HepG2 (cell line): ENCODE measurements around the gene TCOF1. TPM values are rescaled to one million over a fixed set of nuclear protein-coding genes. Genes with fewer than 3 reads are reported as not detected.

ENCODE experiments used
- ATAC-seq: fragments of 200-7000 bp; cut with Tn5 transposase; 3 replicates; pipeline ENCODE4 v1.9.1; 2020; ENCODE audit warnings: mild to moderate bottlenecking, moderate library complexity
- BruUV-seq: library from RNA; stranded (reverse); fragments of 400-500 nt; replicated peaks from 2 replicates; lab custom pipeline; 2021; lab: Mats Ljungman, UMichigan
- CTCF ChIA-PET: fragments of 300-600 bp; formaldehyde crosslinking; extraction: SDS; loops from one replicate; lab custom pipeline; 2021; ENCODE audit warnings: low total read pairs, inconsistent platforms, low intra/inter-chr PET ratio; lab: Yijun Ruan, JAX
- POLR2A ChIA-PET: fragments of 350-600 bp; sonication (Branson Sonifier 250); formaldehyde crosslinking; loops from one replicate; lab custom pipeline; 2020; ENCODE audit warnings: antibody characterized with exemption, inconsistent platforms; lab: Yijun Ruan, JAX
- DNase-seq: peaks from one replicate; pipeline ENCODE4 v3.0.0-alpha.2; 2015; ENCODE audit warnings: low spot score
- FAIRE-seq: peaks from 3 replicates; lab custom pipeline; 2011; peaks lifted over from hg19 to GRCh38; lab: Jason Lieb, UNC
- H2AFZ ChIP-seq: one replicate; pipeline ENCODE4 v1.6.1; 2011; ENCODE audit warnings: low read length, inconsistent platforms
- H3K27ac ChIP-seq: fragments of 300-600 bp; 3 replicates; pipeline ENCODE4 v1.8.0; 2011; ENCODE audit warnings: mixed run types, mild to moderate bottlenecking, mixed read lengths, low read length, inconsistent platforms; ENCODE audit not compliant: insufficient read depth; ENCODE audit errors: extremely low read length
- H3K27me3 ChIP-seq, 2 experiments: fragments of 200-600 bp in 1 of 2; 2 replicates in 1 of 2; 3 replicates in 1 of 2; pipeline versions ENCODE4 v1.6.0 to v1.8.0; 2011; ENCODE audit warnings: low read length in 2 of 2, mild to moderate bottlenecking in 2 of 2, moderate library complexity in 2 of 2, inconsistent platforms in 1 of 2; ENCODE audit not compliant: insufficient read depth in 2 of 2, control insufficient read depth in 1 of 2
- H3K36me3 ChIP-seq, 2 experiments: fragments of 200-600 bp in 1 of 2; replicated peaks in 1 of 2; 2 replicates in 1 of 2; 3 replicates in 1 of 2; pipeline versions ENCODE4 v1.5.1 to v1.8.0; 2011; ENCODE audit warnings: low read length in 2 of 2, inconsistent platforms in 1 of 2; ENCODE audit not compliant: insufficient read depth in 2 of 2, control insufficient read depth in 1 of 2
- H3K4me1 ChIP-seq: 2 replicates; pipeline ENCODE4 v1.5.1; 2012; ENCODE audit warnings: low read length, inconsistent platforms; ENCODE audit not compliant: insufficient read depth
- H3K4me2 ChIP-seq: 2 replicates; pipeline ENCODE4 v1.6.0; 2011; ENCODE audit warnings: low read depth, low read length, inconsistent platforms
- H3K4me3 ChIP-seq, 3 experiments: fragments of 200-600 bp in 1 of 3; sonication (generic), shearing (Covaris generic) in 1 of 3; replicated peaks in 1 of 3; 2 replicates each; pipeline ENCODE4 v1.5.1; 2011 to 2016; ENCODE audit warnings: low read length in 3 of 3, inconsistent platforms in 2 of 3, low read depth in 2 of 3, mild to moderate bottlenecking in 2 of 3, control low read depth in 1 of 3, mixed read lengths in 1 of 3; ENCODE audit not compliant: insufficient read depth in 1 of 3
- H3K79me2 ChIP-seq: one replicate; pipeline ENCODE4 v1.6.1; 2011; ENCODE audit warnings: low read length, inconsistent platforms; ENCODE audit not compliant: insufficient read depth
- H3K9ac ChIP-seq: 2 replicates; pipeline ENCODE4 v1.6.0; 2011; ENCODE audit warnings: mild to moderate bottlenecking, low read depth, low read length, inconsistent platforms; ENCODE audit not compliant: insufficient read depth
- H3K9me3 ChIP-seq: 2 replicates; pipeline ENCODE4 v1.5.1; 2012; ENCODE audit warnings: mild to moderate bottlenecking, low read length
- H4K20me1 ChIP-seq: 2 replicates; pipeline ENCODE4 v1.6.0; 2011; ENCODE audit warnings: inconsistent platforms, mild to moderate bottlenecking, low read length, moderate library complexity; ENCODE audit not compliant: insufficient read depth
- CBFB ChIP-seq: sonication (generic); formaldehyde crosslinking; IDR thresholded peaks from 2 replicates; pipeline ENCODE4 v1.4.0; 2020; ENCODE audit warnings: missing genetic modification reagents
- CREB1 ChIP-seq, 2 experiments: fragments of 450-650 bp in 1 of 2; IDR thresholded peaks; 2 replicates each; pipeline ENCODE4 v1.6.1; 2016 to 2017; ENCODE audit warnings: control low read depth in 1 of 2, mild to moderate bottlenecking in 1 of 2, missing compliant biosample characterization in 1 of 2, missing genetic modification characterization in 1 of 2
- CREM ChIP-seq, 2 experiments: sonication (generic) in 1 of 2; formaldehyde crosslinking in 1 of 2; IDR thresholded peaks; 2 replicates each; pipeline versions ENCODE4 v1.4.0 to v1.6.1; 2016 to 2020; ENCODE audit warnings: antibody characterized with exemption in 1 of 2, mild to moderate bottlenecking in 1 of 2, missing genetic modification reagents in 1 of 2
- ERF ChIP-seq: IDR thresholded peaks from 2 replicates; pipeline ENCODE4 v1.6.1; 2018; ENCODE audit warnings: missing biosample characterization, missing genetic modification reagents
- FLYWCH1 ChIP-seq: sonication (generic); formaldehyde crosslinking; IDR thresholded peaks from 2 replicates; pipeline ENCODE4 v1.8.1; 2023; ENCODE audit warnings: mild to moderate bottlenecking, missing genetic modification reagents
- HIC2 ChIP-seq: sonication (generic); formaldehyde crosslinking; IDR thresholded peaks from 2 replicates; pipeline ENCODE4 v1.9.0; 2022; ENCODE audit warnings: low read depth, missing genetic modification reagents
- ISX ChIP-seq: sonication (generic); formaldehyde crosslinking; conservative IDR thresholded peaks from 2 replicates; pipeline ENCODE4 v1.5.0; 2020; ENCODE audit warnings: missing genetic modification reagents
- JARID2 ChIP-seq: sonication (generic); formaldehyde crosslinking; IDR thresholded peaks from 2 replicates; pipeline ENCODE4 v1.8.1; 2023; ENCODE audit warnings: missing genetic modification reagents, inconsistent platforms; ENCODE audit not compliant: insufficient replicate concordance
- MEF2D ChIP-seq: sonication (generic); formaldehyde crosslinking; IDR thresholded peaks from 2 replicates; pipeline ENCODE4 v1.5.1; 2020; ENCODE audit warnings: mild to moderate bottlenecking, missing genetic modification reagents
- NFYC ChIP-seq: IDR thresholded peaks from 2 replicates; pipeline ENCODE4 v1.6.1; 2016; ENCODE audit warnings: missing genetic modification reagents, missing compliant biosample characterization
- SATB2 ChIP-seq: sonication (generic); formaldehyde crosslinking; IDR thresholded peaks from 2 replicates; pipeline ENCODE4 v1.5.0; 2020; ENCODE audit warnings: missing genetic modification reagents
- SRSF9 ChIP-seq: fragments of 200-400 bp; formaldehyde crosslinking; IDR thresholded peaks from 2 replicates; pipeline ENCODE4 v1.6.1; 2018; ENCODE audit warnings: borderline replicate concordance, mild to moderate bottlenecking, low read depth, low read length; ENCODE audit not compliant: insufficient read depth, poor library complexity, severe bottlenecking
- TBX2 ChIP-seq: sonication (generic); formaldehyde crosslinking; IDR thresholded peaks from 2 replicates; pipeline ENCODE4 v1.5.0; 2020; ENCODE audit warnings: missing genetic modification reagents, mild to moderate bottlenecking, borderline replicate concordance
- ZNF251 ChIP-seq: sonication (generic); formaldehyde crosslinking; IDR thresholded peaks from 2 replicates; pipeline ENCODE4 v1.9.0; 2021; ENCODE audit warnings: mild to moderate bottlenecking, missing genetic modification reagents
- ZNF253 ChIP-seq: sonication (generic); formaldehyde crosslinking; IDR thresholded peaks from 2 replicates; pipeline ENCODE4 v1.8.0; 2022; ENCODE audit warnings: mild to moderate bottlenecking, missing genetic modification reagents, borderline replicate concordance
- ZNF788 ChIP-seq: sonication (generic); formaldehyde crosslinking; IDR thresholded peaks from 2 replicates; pipeline ENCODE4 v1.5.0; 2020; ENCODE audit warnings: mild to moderate bottlenecking, missing genetic modification reagents, borderline replicate concordance
- WGBS: methylation state at CpG from one replicate; pipeline ENCODE4 v1.1.6; 2017; ENCODE audit warnings: low lambda C conversion rate; 5-methylcytosine and 5-hydroxymethylcytosine counted together
- in situ Hi-C: cut with HindIII; loops from 2 replicates; pipeline ENCODE4 v1.10.0; 2017; ENCODE audit warnings: low pct_unique_long_range_greater_than_20kb; ENCODE audit not compliant: extremely low pct_ligation_motif_present
- intact Hi-C: fragments of 100-400 bp; cut with micrococcal nuclease; formaldehyde crosslinking; loops from one replicate; pipeline ENCODE4 v1.10.0; 2022; ENCODE audit not compliant: unreplicated experiment
- polyA plus RNA-seq, 8 experiments: library from polyadenylated mRNA; depleted of rRNA in 3 of 8; stranded (reverse) in 7 of 8; unstranded in 1 of 8; fragments of >200 nt; fragmentation: Illumina TruSeq in 4 of 8; extraction: Trizol in 4 of 8; gene quantifications; 2 replicates each; pipeline versions ENCODE4 v1.2.1 to v1.2.3, GENCODE V29; 2011 to 2016; ENCODE audit warnings: low read depth in 4 of 8, missing spikeins in 1 of 8, mixed read lengths in 1 of 8; ENCODE audit not compliant: insufficient read depth in 1 of 8
- total RNA-seq, 5 experiments: library from RNA; depleted of rRNA; stranded (reverse); fragments of >200 nt; fragmentation: Illumina TruSeq; extraction: Trizol; gene quantifications; 2 replicates each; pipeline ENCODE4 v1.2.3, GENCODE V29; 2016; ENCODE audit warnings: low read depth in 1 of 5

The TCOF1 gene
- total and polyA plus RNA-seq, 2 of the 13 experiments (the other 11 are each of a cell fraction or from before 2014, with no cell fraction given) = 10.1 to 41.6 TPM

GRCh38 chr5:150410524-150411244 lies 53.2 kb downstream of the TCOF1 start:
- H3K4me1 ChIP-seq = peaks cover 38% of the 10 kb centered on the region
- intact Hi-C loops (no loop called here), in situ Hi-C loops (no loop called here)
- no peak overlapping the region for H3K4me3 ChIP-seq
- BruUV-seq = no TSS peak
- H3K27ac ChIP-seq = peak overlapping the region; percentile 6
- peaks cover 5% of the 10 kb centered on the region for H3K79me2 ChIP-seq
- ATAC-seq (peak; percentile 60), FAIRE-seq (no peak), DNase-seq (peak; percentile 59)
- H3K9ac ChIP-seq = no peak overlapping the region; the same call in 1 of the 2 replicates
- CTCF ChIA-PET = interaction anchor here (1.8 kb wide), 1 partner anchor 25 kb away, joined by 5 read pairs; no protein-coding TSS in a partner anchor
- 68% methylated on average over 4 of the region's 4 CpGs for WGBS
- POLR2A ChIA-PET = interaction anchor here (0.7 to 3.8 kb wide), 10 partner anchors 8 to 186 kb away, joined by 3 to 31 read pairs (median 4); partner anchors contain the start of gene RPS14
- no peaks in the 10 kb centered on the region for H3K27me3 ChIP-seq
- H3K9me3 ChIP-seq = no peaks in the 10 kb centered on the region
- H3K4me2 ChIP-seq = peak overlapping the region; percentile 97
- H4K20me1 ChIP-seq = no peaks in the 10 kb centered on the region
- H2AFZ ChIP-seq = no peak overlapping the region
- H3K36me3 ChIP-seq = peaks cover 0 to 6% of the 10 kb centered on the region in 2 experiments; a peak in 1 of 5 replicates
- TF ChIP-seq CREM (IDR thresholded peaks at IDR 0.05) (peak; percentile 89), CREM (CRISPR knock-in tag; IDR thresholded peaks at IDR 0.05) (no peak), ZNF253 (CRISPR knock-in tag) (no peak), MEF2D (CRISPR knock-in tag) (no peak), FLYWCH1 (CRISPR knock-in tag) (no peak), NFYC (peak; percentile 82), ZNF251 (CRISPR knock-in tag) (no peak), ISX (no peak), JARID2 (CRISPR knock-in tag) (no peak), ZNF788 (peak; percentile 16; the same call in 1 of the 2 replicates), CBFB (CRISPR knock-in tag) (no peak), SATB2 (CRISPR knock-in tag) (no peak), ERF (CRISPR knock-in tag) (no peak), HIC2 (CRISPR knock-in tag) (no peak), SRSF9 (no peak), CREB1 (IDR thresholded peaks at IDR 0.05) (peak; percentile 90), CREB1 (CRISPR knock-in tag; IDR thresholded peaks at IDR 0.05) (peak; percentile 98), TBX2 (CRISPR knock-in tag) (peak; percentile 30; the same call in 1 of the 2 replicates)
